ENCODE data around the gene CHST11.

DNA sequence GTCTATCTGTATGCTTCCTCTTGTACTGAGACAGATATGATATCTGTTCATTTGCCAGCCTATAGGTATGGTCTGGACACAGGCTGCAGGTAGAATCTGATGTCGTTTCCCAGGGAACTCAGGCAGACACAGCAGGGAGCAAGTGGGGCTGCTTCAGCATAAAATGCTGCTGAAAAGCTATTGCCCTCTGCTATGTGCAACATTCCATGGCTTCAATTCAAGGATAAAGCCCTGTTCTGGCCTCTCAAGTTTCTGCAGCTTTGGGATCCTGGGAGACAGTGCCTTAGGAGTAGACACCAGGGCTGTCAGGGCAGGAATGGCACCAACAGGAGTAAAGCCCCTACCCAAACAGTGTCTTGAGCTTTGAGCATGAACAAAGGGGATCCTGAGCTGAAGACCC, 327.8 kb downstream of the CHST11 start:
- TF ChIP-seq HSF4 (CRISPR knock-in tag; IDR thresholded peaks at IDR 0.05; ENCODE audit: borderline replicate concordance) (no peak), SRSF7 (optimal IDR thresholded peaks at IDR 0.05; ENCODE audit: low read depth, low read length) (no peak), CTCF (IDR thresholded peaks at IDR 0.05 in 2 of 3, conservative IDR thresholded peaks at IDR 0.05 in 1 of 3; ENCODE audit: insufficient read depth in 2 of 3, low read depth in 1 of 3, low read length in 3 of 3) (no peak), SMARCA4 (IDR thresholded peaks at IDR 0.05) (no peak), SOX6 (IDR thresholded peaks at IDR 0.05) (no peak), POLR2AphosphoS5 (IDR thresholded peaks at IDR 0.05; ENCODE audit: control insufficient read depth, insufficient read depth, low read depth, low read length) (no peak), RBM14 (IDR thresholded peaks at IDR 0.05; ENCODE audit: borderline replicate concordance, insufficient read depth, low read depth, low read length) (no peak), PHF20 (IDR thresholded peaks at IDR 0.05; ENCODE audit: partially characterized antibody) (no peak), NR3C1 (CRISPR knock-in tag; IDR thresholded peaks at IDR 0.05) (no peak), FOXJ3 (CRISPR knock-in tag; IDR thresholded peaks at IDR 0.05) (no peak), TGIF2 (CRISPR knock-in tag; IDR thresholded peaks at IDR 0.05) (no peak), THAP7 (CRISPR knock-in tag; IDR thresholded peaks at IDR 0.05) (no peak)
- TF ChIP-seq, protein P1, sequence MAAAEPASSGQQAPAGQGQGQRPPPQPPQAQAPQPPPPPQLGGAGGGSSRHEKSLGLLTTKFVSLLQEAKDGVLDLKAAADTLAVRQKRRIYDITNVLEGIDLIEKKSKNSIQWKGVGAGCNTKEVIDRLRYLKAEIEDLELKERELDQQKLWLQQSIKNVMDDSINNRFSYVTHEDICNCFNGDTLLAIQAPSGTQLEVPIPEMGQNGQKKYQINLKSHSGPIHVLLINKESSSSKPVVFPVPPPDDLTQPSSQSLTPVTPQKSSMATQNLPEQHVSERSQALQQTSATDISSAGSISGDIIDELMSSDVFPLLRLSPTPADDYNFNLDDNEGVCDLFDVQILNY (CRISPR knock-in tag; IDR thresholded peaks at IDR 0.05) = no peak
